Cardiac muscle cell (in vitro differentiated cells and primary cell): ENCODE measurements around the gene PPP1R15A. TPM values are rescaled to one million over a fixed set of nuclear protein-coding genes. Genes with fewer than 3 reads are reported as not detected.
"Not testable (repeated sequence)": the region's sequence is repeated elsewhere in the genome, so short reads cannot be mapped to it uniquely, and the experiment has no call there.

Experiments
- DNase-seq, 2 donors: peaks; one replicate each; pipeline versions ENCODE4 v3.0.0 to v3.0.0-alpha.2; 2010 to 2017; ENCODE audit warnings: low read depth in 1 of 2, low spot score in 1 of 2
- H3K27ac ChIP-seq: fragments of 200-600 bp; sonication (generic); 2 replicates; pipeline ENCODE4 v1.5.1; 2016
- H3K27me3 ChIP-seq: fragments of 200-600 bp; sonication (generic); 2 replicates; pipeline ENCODE4 v1.6.0; 2016; ENCODE audit warnings: control low read depth
- H3K36me3 ChIP-seq: fragments of 200-600 bp; sonication (generic); 2 replicates; pipeline ENCODE4 v1.5.1; 2016; ENCODE audit warnings: control low read depth
- H3K4me1 ChIP-seq: fragments of 200-600 bp; sonication (generic); 2 replicates; pipeline ENCODE4 v1.8.1; 2017; ENCODE audit warnings: low read depth, mild to moderate bottlenecking, mixed run types
- H3K4me3 ChIP-seq: fragments of 200-600 bp; sonication (generic); 2 replicates; pipeline ENCODE4 v1.5.1; 2016; ENCODE audit warnings: mild to moderate bottlenecking
- H3K9me3 ChIP-seq: fragments of 200-600 bp; sonication (generic); 2 replicates; pipeline ENCODE4 v1.5.1; 2017; ENCODE audit warnings: low read depth, mild to moderate bottlenecking, control low read depth
- CTCF ChIP-seq: IDR thresholded peaks from 2 replicates; pipeline ENCODE4 v1.5.1; 2012; ENCODE audit warnings: low read depth, mild to moderate bottlenecking, low read length
- polyA plus RNA-seq: library from polyadenylated mRNA; unstranded; fragments of >200 nt; fragmentation: Nextera tagmentation; extraction: Ambion mirVana; gene quantifications from 2 replicates; pipeline ENCODE4 v1.2.1, GENCODE V29; 2016
- total RNA-seq: library from RNA; depleted of rRNA; stranded (reverse); fragments of >200 nt; gene quantifications from 2 replicates; pipeline ENCODE4 v1.2.3, GENCODE V29; 2016

PPP1R15A gene
- total and polyA plus RNA-seq, 2 experiments from 2014 or later, result 85.1 to 87.6 TPM

GRCh38 chr19:48879025-48879637 lies 6.9 kb downstream of the PPP1R15A start:
- no peak for DNase-seq
- no peak for TF ChIP-seq CTCF
- H3K27ac ChIP-seq, result peak overlapping the region; percentile 22
- H3K27me3 ChIP-seq, result no peaks in the 10 kb centered on the region
- H3K4me1 ChIP-seq, result peaks cover 29% of the 10 kb centered on the region
- peaks cover 4% of the 10 kb centered on the region for H3K36me3 ChIP-seq
- H3K9me3 ChIP-seq, result no peaks in the 10 kb centered on the region
- no peak overlapping the region for H3K4me3 ChIP-seq

GRCh38 chr19:48879696-48880095 lies 7.5 kb downstream of the PPP1R15A start:
- not testable (repeated sequence) for DNase-seq, H3K36me3 ChIP-seq, H3K9me3 ChIP-seq, H3K4me3 ChIP-seq, H3K27ac ChIP-seq, H3K27me3 ChIP-seq
- H3K4me1 ChIP-seq, result peaks cover 24% of the 10 kb centered on the region

GRCh38 chr19:48881741-48882657 lies 9.8 kb downstream of the PPP1R15A start:
- H3K27me3 ChIP-seq, result no peaks in the 10 kb centered on the region
- no peaks in the 10 kb centered on the region for H3K9me3 ChIP-seq
- no peak overlapping the region for H3K27ac ChIP-seq
- no peaks in the 10 kb centered on the region for H3K36me3 ChIP-seq
- peaks cover 6% of the 10 kb centered on the region for H3K4me1 ChIP-seq
- peak in 1 of 2 donors; percentile 36 for DNase-seq
- TF ChIP-seq CTCF, result no peak
- H3K4me3 ChIP-seq, result no peak overlapping the region

GRCh38 chr19:48883726-48884125 lies 11.5 kb downstream of the PPP1R15A start:
- Histone ChIP-seq H3K4me3 (no peak overlapping the region), H3K27ac (no peak overlapping the region), H3K36me3 (no peaks in the 10 kb centered on the region), H3K27me3 (no peaks in the 10 kb centered on the region), H3K9me3 (no peaks in the 10 kb centered on the region), H3K4me1 (peaks cover 1% of the 10 kb centered on the region)
- no peak for TF ChIP-seq CTCF
- DNase-seq, result no peak

- DNase-seq, result no peak
These were observed 15.8 kb downstream of the PPP1R15A start for GRCh38 chr19:48887861-48888612.

GRCh38 chr19:48889496-48889895 lies 17.3 kb downstream of the PPP1R15A start:
- H3K36me3 ChIP-seq, H3K27ac ChIP-seq, H3K27me3 ChIP-seq, H3K9me3 ChIP-seq, H3K4me1 ChIP-seq, H3K4me3 ChIP-seq, DNase-seq: not testable (repeated sequence)

More at GRCh38 chr19:48887861-48888612, 15.8 kb downstream of the PPP1R15A start:
- no peak for TF ChIP-seq CTCF
- no peak overlapping the region for H3K4me3 ChIP-seq
- H3K9me3 ChIP-seq, result no peaks in the 10 kb centered on the region
- H3K4me1 ChIP-seq, result no peaks in the 10 kb centered on the region
- H3K27ac ChIP-seq, result no peak overlapping the region
- H3K36me3 ChIP-seq, result no peaks in the 10 kb centered on the region
- no peaks in the 10 kb centered on the region for H3K27me3 ChIP-seq
